Mesenchymal stem cell (in vitro differentiated cells and primary cell): ENCODE data around the gene GMPR.

Experiments used
- DNase-seq: peaks from one replicate; pipeline ENCODE4 v3.0.0-alpha.2; 2013
- H2AFZ ChIP-seq: one replicate; pipeline ENCODE4 v1.6.1; 2013; ENCODE audit warnings: low read depth, mild to moderate bottlenecking, control low read depth, inconsistent platforms, low read length, moderate library complexity
- H2AK5ac ChIP-seq: 2 replicates; pipeline ENCODE4 v1.6.1; 2013; ENCODE audit warnings: low read length, moderate library complexity, mild to moderate bottlenecking, inconsistent platforms; ENCODE audit not compliant: severe bottlenecking
- H2BK120ac ChIP-seq: one replicate; pipeline ENCODE4 v1.6.1; 2013; ENCODE audit warnings: low read depth, mild to moderate bottlenecking, inconsistent platforms, low read length, moderate library complexity
- H2BK12ac ChIP-seq, 2 experiments: one replicate each; pipeline ENCODE4 v1.6.1; 2013; ENCODE audit warnings: inconsistent platforms in 2 of 2, low read length in 2 of 2, mild to moderate bottlenecking in 2 of 2, moderate library complexity in 2 of 2, control low read depth in 1 of 2
- H2BK15ac ChIP-seq: one replicate; pipeline ENCODE4 v1.6.1; 2013; ENCODE audit warnings: mild to moderate bottlenecking, low read depth, inconsistent platforms; ENCODE audit not compliant: poor library complexity, severe bottlenecking
- H2BK5ac ChIP-seq: 2 replicates; pipeline ENCODE4 v1.6.1; 2013; ENCODE audit warnings: low read depth, mild to moderate bottlenecking, low read length, control low read depth, inconsistent platforms; ENCODE audit not compliant: poor library complexity, severe bottlenecking
- H3K14ac ChIP-seq, 2 experiments: one replicate each; pipeline ENCODE4 v1.6.1; 2013; ENCODE audit warnings: inconsistent platforms in 2 of 2, low read length in 2 of 2, control low read depth in 1 of 2, mild to moderate bottlenecking in 1 of 2, moderate library complexity in 1 of 2
- H3K18ac ChIP-seq, 2 experiments: one replicate each; pipeline ENCODE4 v1.6.1; 2013; ENCODE audit warnings: inconsistent platforms in 2 of 2, low read length in 2 of 2, control low read depth in 1 of 2, low read depth in 1 of 2, mild to moderate bottlenecking in 1 of 2
- H3K23ac ChIP-seq, 2 experiments: one replicate each; pipeline ENCODE4 v1.6.1; 2013; ENCODE audit warnings: inconsistent platforms in 2 of 2, low read length in 2 of 2, mild to moderate bottlenecking in 2 of 2, moderate library complexity in 2 of 2, control low read depth in 1 of 2
- H3K27ac ChIP-seq: 2 replicates; pipeline ENCODE4 v1.5.1; 2013; ENCODE audit warnings: mild to moderate bottlenecking, moderate library complexity, low read length, control low read depth, inconsistent platforms; ENCODE audit not compliant: poor library complexity, severe bottlenecking
- H3K27me3 ChIP-seq, 2 experiments: 2 replicates each; pipeline versions ENCODE4 v1.6.1 to v1.7.0; 2013; ENCODE audit warnings: low read length in 2 of 2, mild to moderate bottlenecking in 2 of 2, moderate library complexity in 2 of 2, control low read depth in 1 of 2, inconsistent platforms in 1 of 2; ENCODE audit not compliant: control insufficient read depth in 1 of 2, insufficient read depth in 1 of 2
- H3K36me3 ChIP-seq, 2 experiments: 2 replicates each; pipeline versions ENCODE4 v1.6.1 to v1.7.0; 2013; ENCODE audit warnings: low read length in 2 of 2, control low read depth in 1 of 2, inconsistent platforms in 1 of 2, low read depth in 1 of 2, mild to moderate bottlenecking in 1 of 2; ENCODE audit not compliant: insufficient read depth in 2 of 2, control insufficient read depth in 1 of 2
- H3K4ac ChIP-seq, 2 experiments: one replicate each; pipeline ENCODE4 v1.6.1; 2013; ENCODE audit warnings: inconsistent platforms in 2 of 2, low read length in 2 of 2, mild to moderate bottlenecking in 2 of 2, moderate library complexity in 2 of 2, control low read depth in 1 of 2, low read depth in 1 of 2
- H3K4me1 ChIP-seq: 2 replicates; pipeline ENCODE4 v1.6.1; 2013; ENCODE audit warnings: low read depth, low read length, control low read depth; ENCODE audit not compliant: control insufficient read depth, insufficient read depth
- H3K4me2 ChIP-seq: 2 replicates; pipeline ENCODE4 v1.6.1; 2013; ENCODE audit warnings: low read length, mild to moderate bottlenecking, inconsistent platforms; ENCODE audit not compliant: poor library complexity, severe bottlenecking
- H3K4me3 ChIP-seq, 2 experiments: 2 replicates each; pipeline versions ENCODE4 v1.5.1 to v1.7.0; 2013; ENCODE audit warnings: low read length in 2 of 2, mild to moderate bottlenecking in 2 of 2, control low read depth in 1 of 2, low read depth in 1 of 2; ENCODE audit not compliant: insufficient read depth in 1 of 2
- H3K79me1 ChIP-seq: replicated peaks from 2 replicates; pipeline ENCODE4 v1.6.1; 2013; ENCODE audit warnings: mild to moderate bottlenecking, control low read depth, low read length, inconsistent platforms; ENCODE audit not compliant: poor library complexity, severe bottlenecking
- H3K9ac ChIP-seq: 2 replicates; pipeline ENCODE4 v1.7.0; 2013; ENCODE audit warnings: mild to moderate bottlenecking, low read length, moderate library complexity
- H3K9me3 ChIP-seq: 2 replicates; pipeline ENCODE4 v1.7.0; 2013; ENCODE audit warnings: mild to moderate bottlenecking, low read length; ENCODE audit not compliant: control insufficient read depth
- H4K8ac ChIP-seq: one replicate; pipeline ENCODE4 v1.6.1; 2013; ENCODE audit warnings: inconsistent platforms, mild to moderate bottlenecking, low read length, moderate library complexity
- H4K91ac ChIP-seq: one replicate; pipeline ENCODE4 v1.6.1; 2013; ENCODE audit warnings: mild to moderate bottlenecking, low read length, inconsistent platforms
- WGBS: methylation state at CpG from one replicate; pipeline ENCODE4 v1.1.7; 2013; ENCODE audit warnings: mixed read lengths; 5-methylcytosine and 5-hydroxymethylcytosine counted together

GMPR gene

DNA sequence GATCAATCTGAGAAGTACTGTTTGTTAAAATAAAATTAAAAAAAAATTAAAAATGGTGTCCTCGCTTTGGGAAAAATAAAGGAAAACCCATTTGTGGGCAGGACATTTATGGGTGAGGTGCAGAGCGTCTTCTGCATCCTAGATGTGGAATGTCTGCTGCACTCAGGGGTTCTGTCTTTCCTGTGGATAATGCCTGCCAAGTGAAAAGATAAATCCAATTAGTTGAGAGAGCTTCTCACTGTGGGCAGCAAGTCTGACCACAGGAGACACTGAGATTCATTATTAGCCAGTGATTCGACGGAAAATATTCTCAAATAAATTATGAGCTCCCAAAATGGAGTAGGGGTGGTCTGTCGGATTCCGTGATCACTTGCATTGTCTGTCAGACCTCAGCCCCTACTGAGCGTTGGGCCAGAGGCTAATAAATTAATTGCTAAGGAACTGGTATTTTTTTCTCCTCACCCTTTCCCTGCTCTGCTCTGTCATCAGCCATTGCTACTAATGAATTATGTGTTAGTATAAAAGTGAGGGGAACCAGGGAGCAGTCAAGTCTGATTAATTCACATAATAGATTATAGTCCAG lies 10.0 kb downstream of the GMPR start:
- no peak overlapping the region for H3K4me2 ChIP-seq
- no peak overlapping the region for H3K18ac ChIP-seq
- peaks cover 0 to 24% of the 10 kb centered on the region in 2 experiments for H3K36me3 ChIP-seq
- H3K9me3 ChIP-seq, result no peaks in the 10 kb centered on the region
- H3K14ac ChIP-seq, result no peak overlapping the region
- no peak overlapping the region for H2AK5ac ChIP-seq
- no peak overlapping the region for H3K23ac ChIP-seq
- DNase-seq, result no peak
- no peaks in the 10 kb centered on the region for H3K4me1 ChIP-seq
- H3K4ac ChIP-seq, result no peak overlapping the region
- H3K27me3 ChIP-seq, result no peaks in the 10 kb centered on the region
- H3K27ac ChIP-seq, result no peak overlapping the region
- H3K4me3 ChIP-seq, result no peak overlapping the region
- H4K91ac ChIP-seq, result no peak overlapping the region
- H4K8ac ChIP-seq, result no peak overlapping the region
- H3K79me1 ChIP-seq, result no peaks in the 10 kb centered on the region
- H2BK12ac ChIP-seq, result no peak overlapping the region
- over 99% methylated on average over 7 of the region's 7 CpGs for WGBS
- no peak overlapping the region for H3K9ac ChIP-seq
- H2BK15ac ChIP-seq, result no peak overlapping the region
- no peak overlapping the region for H2BK5ac ChIP-seq
- no peak overlapping the region for H2BK120ac ChIP-seq
- H2AFZ ChIP-seq, result no peak overlapping the region

- H3K9ac ChIP-seq, result no peak overlapping the region
- H2BK5ac ChIP-seq, result no peak overlapping the region
- no peak overlapping the region for H3K23ac ChIP-seq
- no peak for DNase-seq
- 95% methylated on average over 1 of the region's 1 CpG for WGBS
- H2BK120ac ChIP-seq, result no peak overlapping the region
- H3K4me2 ChIP-seq, result no peak overlapping the region
- no peaks in the 10 kb centered on the region for H3K9me3 ChIP-seq
- H2AFZ ChIP-seq, result no peak overlapping the region
- H3K27me3 ChIP-seq, result no peaks in the 10 kb centered on the region
- no peak overlapping the region for H3K27ac ChIP-seq
- H2BK12ac ChIP-seq, result no peak overlapping the region
- no peak overlapping the region for H3K4ac ChIP-seq
- no peak overlapping the region for H4K91ac ChIP-seq
- H3K36me3 ChIP-seq, result peaks cover 0 to 28% of the 10 kb centered on the region in 2 experiments
- no peak overlapping the region for H2BK15ac ChIP-seq
- H3K18ac ChIP-seq, result no peak overlapping the region
- no peaks in the 10 kb centered on the region for H3K4me1 ChIP-seq
- no peak overlapping the region for H3K4me3 ChIP-seq
- H3K14ac ChIP-seq, result no peak overlapping the region
- no peaks in the 10 kb centered on the region for H3K79me1 ChIP-seq
- H2AK5ac ChIP-seq, result no peak overlapping the region
- no peak overlapping the region for H4K8ac ChIP-seq
Measured at GRCh38 chr6:16249971-16250370, 11.6 kb downstream of the GMPR start.

GRCh38 chr6:16251706-16252105 lies 13.3 kb downstream of the GMPR start:
- 91% methylated on average over 2 of the region's 2 CpGs for WGBS
- H3K4me2 ChIP-seq, result no peak overlapping the region

GRCh38 chr6:16252686-16253299 lies 14.4 kb downstream of the GMPR start:
- Histone ChIP-seq H2BK5ac (no peak overlapping the region), H4K91ac (no peak overlapping the region), H3K27me3 (no peaks in the 10 kb centered on the region), H3K23ac (no peak overlapping the region), H3K4me3 (no peak overlapping the region), H3K79me1 (no peaks in the 10 kb centered on the region), H3K18ac (peak overlapping the region in 1 of 2 experiments; percentile 7), H3K9ac (no peak overlapping the region), H2BK15ac (no peak overlapping the region), H3K4me2 (no peak overlapping the region), H3K27ac (no peak overlapping the region), H2AK5ac (no peak overlapping the region), H2AFZ (no peak overlapping the region), H3K14ac (no peak overlapping the region), H2BK120ac (no peak overlapping the region), H3K36me3 (peaks cover 0 to 22% of the 10 kb centered on the region in 2 experiments), H3K4ac (no peak overlapping the region), H3K9me3 (peaks cover 4% of the 10 kb centered on the region), H4K8ac (no peak overlapping the region), H3K4me1 (no peaks in the 10 kb centered on the region), H2BK12ac (no peak overlapping the region)
- DNase-seq, result no peak
- 79% methylated on average over 2 of the region's 2 CpGs for WGBS

More at GRCh38 chr6:16251706-16252105, 13.3 kb downstream of the GMPR start:
- Histone ChIP-seq H2BK5ac (no peak overlapping the region), H3K14ac (no peak overlapping the region), H2BK12ac (no peak overlapping the region), H2AFZ (no peak overlapping the region), H3K27me3 (no peaks in the 10 kb centered on the region), H2BK15ac (no peak overlapping the region), H3K4me1 (no peaks in the 10 kb centered on the region), H4K91ac (no peak overlapping the region), H3K18ac (no peak overlapping the region), H4K8ac (no peak overlapping the region), H3K23ac (no peak overlapping the region), H3K27ac (no peak overlapping the region), H3K36me3 (peaks cover 0 to 28% of the 10 kb centered on the region in 2 experiments), H3K9ac (no peak overlapping the region), H3K4ac (no peak overlapping the region), H2BK120ac (no peak overlapping the region), H3K79me1 (no peaks in the 10 kb centered on the region), H2AK5ac (no peak overlapping the region), H3K9me3 (no peaks in the 10 kb centered on the region), H3K4me3 (no peak overlapping the region)
- no peak for DNase-seq
